ENCODE results near the gene OLFM2.
"Not testable (repeated sequence)": the region's sequence is repeated elsewhere in the genome, so short reads cannot be mapped to it uniquely, and the experiment has no call there.

The OLFM2 gene

DNA sequence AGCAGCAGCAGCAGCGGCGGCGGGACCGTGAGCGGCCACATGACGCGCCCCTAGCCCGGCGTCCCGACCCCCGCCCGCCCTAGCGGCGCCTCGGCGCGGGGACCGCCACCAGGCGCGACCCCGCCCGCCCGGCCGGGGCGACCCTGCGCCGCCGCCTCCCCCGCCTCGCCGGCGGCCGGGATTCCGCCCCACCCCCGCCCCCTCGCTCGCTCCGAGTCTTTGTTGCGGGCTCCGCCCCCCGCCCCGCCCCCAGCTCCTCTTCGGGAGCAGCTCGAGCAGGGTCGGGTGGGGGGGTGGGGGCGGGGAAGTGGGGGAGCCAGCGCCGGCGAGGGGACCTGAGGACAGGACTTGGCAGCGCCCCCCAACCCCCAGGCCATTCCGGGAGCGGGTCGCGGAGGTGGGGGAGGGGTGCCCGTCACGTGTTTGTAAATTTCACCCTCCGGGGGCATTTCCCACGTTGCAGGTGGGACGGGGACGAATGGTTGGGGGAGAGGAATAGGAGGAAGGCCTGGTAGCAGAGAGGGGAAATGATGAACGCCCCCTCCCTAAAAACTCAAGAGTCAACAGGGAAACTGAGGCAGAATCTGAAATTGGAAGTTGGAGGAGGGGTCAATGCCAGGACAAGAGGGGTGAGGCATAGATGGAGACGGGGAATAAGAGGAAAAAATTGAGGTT is at the start of gene OLFM2:
Gene OLFM2, minus strand, starts transcription at position 190 of the 675 bp plus-strand sequence. Its CDS starts 149 bp downstream, at position 41.
- intact Hi-C loops (cut with DNase I), result no loop called here
- peak in 3 of 10 donors; percentile 20 to 68 (median 38) for DNase-seq

DNA sequence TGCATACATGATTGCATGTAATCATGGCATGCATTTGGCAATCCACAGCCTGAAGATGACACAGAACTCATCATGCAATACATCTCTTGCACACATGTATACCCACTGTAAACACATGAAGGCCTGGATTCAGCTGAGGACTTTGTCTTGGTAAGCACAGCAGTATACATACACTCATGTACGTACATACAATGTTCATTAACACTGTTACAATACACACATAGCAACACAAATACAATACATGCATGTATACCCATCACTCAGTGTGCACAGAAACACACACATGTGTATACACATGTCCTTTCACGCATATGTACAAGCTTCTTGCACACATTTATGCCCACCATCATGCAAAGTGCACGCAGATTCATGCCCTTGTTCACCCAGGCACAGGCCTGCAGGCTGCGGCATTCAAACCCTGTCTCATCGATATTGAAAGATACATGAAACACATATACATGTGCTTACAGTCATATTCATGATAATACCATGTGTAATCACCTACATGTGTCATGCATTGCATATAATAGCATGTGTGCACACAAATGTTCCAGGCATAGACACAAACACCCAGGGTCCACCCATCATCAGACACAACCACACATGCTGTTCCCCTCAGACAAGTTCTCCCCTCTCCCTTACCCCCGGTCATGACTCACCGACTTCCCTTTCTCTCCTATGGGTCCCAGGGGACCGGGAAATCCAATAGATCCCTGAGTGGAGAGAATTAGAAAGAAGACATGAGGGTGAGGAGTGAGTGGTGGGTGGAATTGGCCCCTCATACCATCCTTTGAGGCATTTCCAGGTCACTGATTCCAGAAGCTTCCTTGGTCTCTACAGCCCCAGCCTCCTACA is 45.3 kb upstream of the OLFM2 start:
- intact Hi-C loops (cut with DNase I), result no loop called here

DNA sequence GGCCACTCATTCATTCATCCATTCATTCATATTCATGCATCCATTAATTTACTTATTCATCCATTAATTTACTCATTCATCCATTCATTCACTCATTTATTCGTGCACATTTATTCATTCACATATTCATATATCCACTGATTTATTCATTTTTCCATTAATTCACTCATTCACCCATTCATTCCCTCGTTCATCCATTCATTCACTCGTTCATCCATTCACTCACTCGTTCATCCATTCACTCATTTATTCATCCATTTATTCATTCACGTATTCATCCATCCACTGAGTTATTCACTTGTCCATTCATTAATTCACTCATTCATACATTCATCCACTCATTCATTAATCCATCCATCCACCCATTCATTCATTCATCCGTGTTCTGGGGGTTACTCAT is 35.8 kb upstream of the OLFM2 start:
- no peak for DNase-seq
- intact Hi-C loops (cut with DNase I), result no loop called here

More for the DNA sequence above, 45.3 kb upstream of the OLFM2 start:
- peak in 1 of 10 donors; percentile 1 for DNase-seq

DNA sequence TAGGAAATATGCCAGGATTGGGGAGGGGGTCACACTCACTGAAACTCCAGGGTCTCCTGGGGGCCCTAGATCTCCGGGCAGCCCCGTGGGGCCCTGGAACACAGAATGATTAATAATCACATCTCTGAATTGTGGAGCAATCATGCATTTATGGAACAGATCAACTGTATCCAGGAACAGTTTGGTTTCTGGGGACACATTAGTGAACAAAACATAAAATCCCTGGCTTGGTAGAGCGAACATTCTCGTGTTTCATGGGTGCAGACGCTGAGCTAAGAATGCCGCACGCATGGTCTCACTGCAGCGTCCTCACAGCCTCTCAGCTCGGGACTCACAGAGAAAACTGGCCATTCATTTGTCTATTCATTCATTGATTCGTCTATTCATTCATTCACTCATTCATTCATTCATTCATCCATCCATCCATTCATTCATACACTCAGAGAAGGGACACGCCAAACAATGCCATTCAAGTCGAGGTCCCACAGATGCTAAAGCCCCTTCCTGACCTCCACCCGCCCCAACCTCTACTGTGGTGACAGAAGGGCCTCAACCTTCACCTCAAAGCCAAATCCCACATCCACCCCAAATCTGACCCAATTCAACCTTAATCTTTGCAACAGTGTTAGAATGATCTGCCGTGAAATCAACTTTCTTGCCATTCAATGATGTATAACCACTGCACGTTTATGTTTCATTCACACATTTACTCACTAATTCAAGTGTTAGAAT is 35.0 kb upstream of the OLFM2 start:
- DNase-seq, result peak in 1 of 10 donors; percentile 18
- intact Hi-C loops (cut with DNase I), result no loop called here

DNA sequence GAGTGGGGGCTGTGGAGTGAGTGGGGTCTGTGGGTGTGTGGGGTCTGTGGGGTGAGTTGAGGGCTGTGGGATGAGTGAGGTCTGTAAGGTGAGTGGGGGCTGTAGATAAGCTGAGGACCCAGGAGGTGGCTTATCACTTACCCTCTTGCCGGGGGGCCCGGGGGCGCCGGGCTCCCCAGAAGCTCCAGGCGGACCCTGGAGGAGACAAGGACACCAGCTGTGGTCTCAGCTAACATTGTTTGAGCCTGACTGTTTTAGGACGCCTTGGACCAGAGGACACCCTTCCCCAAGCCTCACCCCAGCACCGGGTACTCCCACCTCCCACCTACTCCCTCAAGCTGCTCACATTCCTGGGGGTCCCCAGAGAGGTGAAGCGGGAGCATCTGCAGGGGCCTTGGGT is 34.2 kb upstream of the OLFM2 start:
- intact Hi-C loops (cut with DNase I), result no loop called here

DNA sequence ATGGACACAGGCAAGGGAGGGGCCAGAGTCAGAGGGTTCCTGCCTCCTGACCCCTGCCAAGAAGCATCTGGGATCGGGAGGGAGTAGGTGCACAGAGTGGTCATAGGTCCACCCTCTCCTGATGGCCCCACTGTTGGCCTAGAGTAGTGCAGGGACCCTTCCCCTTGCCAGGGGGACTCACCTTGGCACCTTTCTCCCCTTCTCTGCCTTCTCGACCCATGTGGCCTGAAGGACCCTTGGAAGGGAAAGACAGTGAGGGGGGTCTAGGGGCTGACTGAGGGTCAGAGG is 33.3 kb upstream of the OLFM2 start:
- intact Hi-C loops (cut with DNase I), result no loop called here
- peak in 1 of 10 donors; percentile 75 for DNase-seq

More for the DNA sequence above, 34.2 kb upstream of the OLFM2 start:
- DNase-seq, result peak in 1 of 10 donors; percentile 14

DNA sequence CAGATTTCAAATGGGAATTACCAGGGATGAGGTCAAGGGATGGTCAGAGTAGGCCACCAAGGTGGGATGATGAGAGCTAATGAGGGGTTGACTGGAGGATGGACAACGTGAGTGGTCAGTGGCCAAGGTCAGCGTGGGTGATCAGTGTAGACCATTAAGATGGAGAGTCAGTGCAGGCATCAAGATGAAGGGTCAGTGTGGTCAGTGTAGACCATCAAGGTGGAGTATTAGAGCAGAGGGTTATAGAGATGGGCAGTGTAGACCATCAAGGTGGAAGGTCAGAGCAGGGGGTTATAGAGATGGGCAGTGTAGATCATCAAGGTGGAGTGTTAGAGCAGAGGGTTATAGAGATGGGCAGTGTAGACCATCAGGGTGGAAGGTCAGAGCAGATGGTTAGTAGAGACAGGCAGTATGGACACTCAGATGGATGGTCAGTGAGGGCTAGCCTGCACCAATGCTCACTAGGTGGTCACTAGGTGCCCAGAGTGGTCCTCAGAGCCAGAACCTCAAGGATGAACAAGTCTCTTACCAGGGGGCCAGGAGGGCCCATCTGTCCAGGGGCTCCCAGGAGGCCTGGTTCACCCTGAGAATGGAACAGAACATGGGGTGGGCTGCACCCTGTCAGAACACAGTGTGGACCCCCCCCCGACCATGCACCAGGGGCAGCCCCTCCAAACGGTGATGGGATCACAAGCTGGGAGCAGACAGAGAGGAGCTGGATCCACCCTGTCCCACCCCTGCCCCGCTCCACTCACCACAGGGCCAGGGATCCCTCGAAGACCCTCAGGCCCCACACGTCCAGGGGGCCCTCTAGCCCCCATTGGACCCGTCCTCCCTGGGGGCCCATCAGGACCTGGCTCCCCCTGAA is 32.7 kb upstream of the OLFM2 start:
- intact Hi-C loops (cut with DNase I), result no loop called here

DNA sequence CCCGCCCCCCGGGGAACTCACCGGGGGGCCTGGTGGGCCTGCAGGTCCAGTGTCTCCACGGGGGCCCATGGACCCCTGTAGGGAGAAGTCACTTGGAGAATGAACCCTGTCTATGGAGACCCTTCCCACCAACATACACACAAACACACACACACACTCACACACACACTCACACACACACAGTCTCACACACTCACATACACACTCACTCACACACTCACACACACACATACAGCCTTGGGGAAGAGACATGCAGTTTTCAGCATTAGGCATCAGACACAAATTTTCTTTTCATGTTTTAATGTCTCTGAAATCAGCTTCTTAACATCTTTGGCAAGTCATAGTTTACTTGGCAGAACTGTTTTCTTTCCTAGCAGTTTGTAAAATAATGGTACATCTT is 31.0 kb upstream of the OLFM2 start:
- intact Hi-C loops (cut with DNase I), result no loop called here
- DNase-seq, result no peak

More for the DNA sequence above, 32.7 kb upstream of the OLFM2 start:
- peak in 1 of 10 donors; percentile 56 for DNase-seq

DNA sequence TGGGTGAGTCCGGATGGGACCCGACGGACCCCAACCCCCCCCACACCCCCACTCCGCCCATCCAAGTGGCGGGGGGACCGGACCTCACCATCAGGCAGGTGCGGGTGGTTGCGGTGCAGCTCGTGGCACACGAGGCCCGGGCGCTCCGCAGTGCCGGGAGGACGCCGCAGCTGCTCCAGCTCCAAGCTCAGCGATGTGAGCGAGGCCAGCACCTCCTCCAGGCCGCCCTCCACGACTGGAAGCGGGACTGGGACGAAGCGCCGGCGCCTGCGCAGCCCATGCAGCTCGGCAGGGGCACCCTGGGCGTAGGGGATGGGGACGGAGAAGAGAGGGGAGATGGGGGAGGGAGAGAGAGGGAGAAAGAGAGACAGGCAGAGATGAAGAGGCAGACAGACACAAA is 30.1 kb upstream of the OLFM2 start:
- intact Hi-C loops (cut with DNase I), result no loop called here
- peak in 1 of 10 donors; percentile 32 for DNase-seq

DNA sequence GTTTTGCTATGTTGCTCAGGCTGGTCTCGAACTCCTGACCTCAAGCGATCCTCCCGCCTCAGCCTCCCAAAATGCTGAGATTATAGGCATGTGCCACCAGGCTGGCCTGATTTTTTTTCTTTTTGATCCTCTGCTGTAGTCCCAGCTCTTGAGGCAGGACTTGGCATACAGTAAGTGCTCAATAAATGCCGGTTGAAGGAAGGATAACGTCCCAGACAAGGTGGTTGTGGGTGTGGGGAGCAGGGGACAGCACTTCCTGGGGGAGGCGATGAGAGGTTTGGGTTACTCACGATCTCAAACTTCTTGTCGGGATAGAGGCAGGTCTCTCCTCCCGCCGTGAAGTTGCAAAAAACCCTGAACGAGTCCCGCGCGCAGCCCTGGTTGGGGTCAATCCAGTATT is 29.7 kb upstream of the OLFM2 start:
- intact Hi-C loops (cut with DNase I), result no loop called here
- no peak for DNase-seq

DNA sequence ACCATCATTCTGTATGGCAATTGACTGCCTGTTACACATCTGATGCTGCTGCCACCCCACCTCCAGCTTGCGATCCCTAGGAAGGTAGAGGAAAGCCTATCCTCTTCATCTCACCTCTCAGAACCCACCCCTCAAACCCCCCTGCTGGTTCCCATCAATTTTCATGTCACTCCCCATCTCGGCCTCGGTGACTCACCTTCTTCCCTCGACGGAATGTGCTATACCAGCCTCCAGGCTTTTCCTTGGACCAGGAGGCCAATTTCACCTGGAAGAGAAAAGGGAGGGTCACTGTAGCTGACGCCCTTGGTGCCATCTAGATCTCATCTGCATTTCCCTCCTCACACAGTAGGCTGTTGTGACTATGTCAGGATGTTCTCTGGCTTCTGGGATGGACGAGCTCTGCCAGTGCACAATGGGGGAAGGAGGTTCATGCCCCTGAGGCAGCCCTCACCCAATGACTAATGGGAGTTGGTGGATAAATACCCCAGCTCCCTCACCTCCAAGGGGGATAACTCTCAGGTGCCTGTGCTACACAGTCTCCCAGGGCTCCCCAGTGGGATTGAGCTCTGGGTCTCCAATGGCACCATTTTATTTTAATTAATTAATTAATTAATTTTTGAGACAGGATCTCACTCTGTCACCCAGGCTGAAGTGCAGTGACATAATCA is 26.4 kb upstream of the OLFM2 start:
- intact Hi-C loops (cut with DNase I), result no loop called here
- DNase-seq, result peak in 1 of 10 donors; percentile 12

DNA sequence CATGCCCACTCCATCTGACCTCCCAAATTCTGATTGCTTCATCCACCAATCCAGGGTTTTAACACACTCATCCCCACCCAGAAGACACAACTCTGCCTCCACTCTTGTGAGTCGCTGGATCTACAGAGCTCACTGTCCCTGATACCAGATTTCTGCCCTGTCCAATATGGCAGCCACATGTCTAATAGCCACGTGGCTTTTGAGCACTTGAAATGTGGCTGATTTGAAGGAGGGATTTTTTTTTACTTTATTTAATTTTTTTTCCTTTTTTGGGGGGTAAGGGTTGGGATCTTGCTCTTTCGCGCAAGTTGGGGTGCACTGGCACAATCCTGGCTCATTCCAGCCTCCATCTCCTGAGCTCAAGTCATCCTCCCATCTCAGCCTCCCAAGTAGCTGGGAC is 24.8 kb upstream of the OLFM2 start:
- intact Hi-C loops (cut with DNase I), result no loop called here
- DNase-seq, result peak in 1 of 10 donors; percentile 2

DNA sequence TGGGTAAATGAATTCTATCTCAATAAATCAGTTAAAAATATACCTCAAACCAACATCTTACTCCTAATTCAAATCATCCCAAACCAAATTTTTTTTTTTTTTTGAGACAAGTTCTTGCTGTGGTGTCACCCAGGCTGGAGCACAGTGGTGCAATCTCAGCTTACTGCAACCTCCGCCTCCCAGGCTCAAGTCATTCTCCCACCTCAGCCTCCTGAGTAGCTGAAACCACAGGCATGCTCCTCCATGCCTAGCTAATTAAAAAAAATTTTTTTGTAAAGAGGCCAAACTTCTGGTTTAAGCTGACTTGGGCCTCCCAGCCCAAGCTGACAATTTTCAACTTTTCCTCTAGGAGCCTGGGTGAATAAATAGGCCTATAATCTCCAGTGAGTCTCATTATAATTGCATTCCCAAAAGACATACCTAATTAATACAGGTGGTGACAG is 22.1 kb upstream of the OLFM2 start:
- no peak for DNase-seq
- intact Hi-C loops (cut with DNase I), result no loop called here

DNA sequence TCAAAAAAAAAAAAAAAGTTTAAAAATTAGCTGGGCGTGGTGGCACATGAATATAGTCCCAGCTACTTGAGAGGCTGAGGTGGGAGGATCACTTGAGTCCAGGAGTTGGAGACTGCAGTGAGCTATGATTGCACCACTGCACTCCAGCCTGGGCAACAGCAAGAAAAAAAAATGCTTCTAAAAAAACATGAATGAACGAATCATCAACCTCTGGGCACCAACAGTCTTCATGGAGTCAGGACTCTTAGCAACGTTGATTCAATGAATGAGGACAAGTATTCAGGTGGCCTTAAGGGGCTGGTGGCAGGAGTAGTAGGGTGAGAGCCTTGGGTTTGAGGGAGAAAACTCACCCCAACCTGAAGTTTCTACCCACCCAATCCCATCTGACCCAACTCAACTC is 20.6 kb upstream of the OLFM2 start:
- no peak for DNase-seq

DNA sequence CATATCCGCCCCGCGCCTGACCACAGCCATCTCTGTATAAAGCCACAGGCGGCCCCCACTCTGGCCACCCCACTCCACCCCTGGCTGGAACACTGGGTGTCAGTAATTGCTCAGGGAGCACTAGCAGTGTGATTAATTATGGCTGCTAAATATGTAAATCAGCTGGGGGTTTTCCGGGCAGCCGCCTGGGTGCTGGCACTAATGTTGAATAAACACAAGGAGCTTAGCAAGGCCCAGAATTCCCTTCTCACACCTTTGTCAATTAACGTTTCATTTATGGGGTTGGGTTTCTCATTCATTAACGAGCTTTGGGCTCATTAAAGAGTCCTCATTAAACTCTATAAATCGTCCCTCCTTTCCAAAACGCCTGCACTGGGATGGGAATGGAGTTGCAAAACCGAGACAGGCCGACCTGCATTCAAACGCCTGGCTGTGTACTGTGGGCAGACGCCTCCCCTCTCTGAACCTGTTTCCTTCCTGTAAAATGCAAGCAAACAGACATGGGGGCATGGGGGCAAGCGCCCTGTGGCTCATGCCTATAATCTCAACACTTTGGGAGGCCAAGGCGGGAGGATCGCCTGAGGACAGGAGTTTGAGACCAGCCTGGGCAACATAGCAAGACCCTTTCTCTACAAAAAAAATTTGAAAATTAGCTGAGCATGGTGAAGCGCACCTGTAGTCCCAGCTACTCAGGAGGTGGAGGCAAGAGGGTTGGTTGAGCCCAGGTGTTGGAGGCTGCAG is 17.7 kb upstream of the OLFM2 start:
- intact Hi-C loops (cut with DNase I), result no loop called here
- peak in 8 of 10 donors; percentile 25 to 88 (median 58) for DNase-seq

More for the DNA sequence above, 20.6 kb upstream of the OLFM2 start:
- intact Hi-C loops (cut with DNase I), result no loop called here

DNA sequence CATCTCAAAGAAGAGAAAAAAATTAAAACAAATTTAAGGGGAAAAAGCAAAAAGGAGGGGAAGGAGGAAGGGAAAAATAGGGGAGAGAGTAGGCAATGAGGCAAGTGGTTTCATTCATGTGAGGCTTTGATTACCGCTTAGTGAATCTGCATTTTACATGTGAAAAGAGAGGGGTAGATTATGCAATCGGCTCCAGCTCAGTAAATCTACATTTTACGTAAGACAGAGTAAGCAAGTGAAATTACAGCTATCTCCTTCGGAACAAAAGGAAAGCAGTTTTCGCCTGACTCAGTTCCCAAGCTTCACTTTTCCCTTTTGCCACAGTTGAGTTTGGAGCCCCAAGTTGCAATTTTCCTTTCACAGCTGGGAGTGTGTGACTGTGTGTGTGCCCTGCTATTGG is 16.0 kb upstream of the OLFM2 start:
- intact Hi-C loops (cut with DNase I), result no loop called here
- DNase-seq, result no peak

DNA sequence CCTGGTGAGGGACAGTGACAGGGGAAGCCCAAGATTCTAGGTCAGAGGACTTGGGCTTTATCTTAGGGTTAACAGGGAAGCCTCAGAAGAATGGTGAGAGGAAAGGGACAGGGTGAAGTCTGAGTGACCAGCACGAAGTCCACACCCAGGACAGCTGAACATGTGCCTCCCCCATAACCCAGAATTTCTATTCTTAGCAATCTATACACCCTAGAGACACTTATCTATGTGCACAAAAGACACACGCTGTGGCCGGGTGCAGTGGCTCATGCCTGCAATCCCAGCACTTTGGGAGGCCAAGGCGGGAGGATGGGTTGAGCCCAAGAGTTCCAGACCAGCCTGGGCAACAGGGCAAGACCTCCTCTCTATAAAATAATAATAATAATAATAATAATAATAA is 11.1 kb upstream of the OLFM2 start:
- DNase-seq, result peak in 1 of 10 donors; percentile 59
- intact Hi-C loops (cut with DNase I), result no loop called here

DNA sequence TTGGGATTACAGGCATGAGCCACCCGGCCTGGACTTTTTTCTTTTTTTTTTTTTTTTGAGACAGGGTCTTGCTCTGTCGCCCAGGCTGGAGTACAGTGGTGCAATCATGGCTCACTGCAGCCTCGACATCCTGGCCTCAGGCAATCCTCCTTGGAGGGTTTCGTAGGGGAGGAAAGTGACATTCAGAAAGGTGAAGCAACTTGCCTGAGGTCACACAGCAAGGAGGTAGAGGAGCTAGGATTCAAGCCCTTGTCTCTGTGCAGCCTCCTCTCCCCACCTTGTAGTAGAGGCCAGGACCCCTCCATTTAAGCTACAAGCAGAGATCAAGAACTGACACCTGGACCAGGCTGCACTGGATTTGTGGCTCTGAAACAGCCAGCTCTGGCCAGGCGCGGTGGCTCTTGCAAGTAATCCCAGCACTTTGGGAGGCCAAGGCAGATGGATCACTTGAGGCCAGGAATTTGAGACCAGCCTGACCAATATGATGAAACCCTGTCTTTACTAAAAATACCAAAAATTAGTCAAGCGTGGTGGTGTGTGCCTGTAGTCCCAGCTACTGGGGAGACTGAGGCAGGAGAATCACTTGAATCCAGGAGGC is 10.3 kb upstream of the OLFM2 start:
- DNase-seq; intact Hi-C loops (cut with DNase I): not testable (repeated sequence)
